NCI-H446 (cell line): ENCODE results near the gene TRIM69.
"Not testable (repeated sequence)": the region's sequence is repeated elsewhere in the genome, so short reads cannot be mapped to it uniquely, and the experiment has no call there.

Experiments
- DNase-seq, 2 experiments: peaks; one replicate each; lab custom pipeline; 2025; lab: John Stamatoyannopoulos, UW

The TRIM69 gene

GRCh38 chr15:44715797-44716334, 20.5 kb upstream of the TRIM69 start:
- DNase-seq, result no peak

GRCh38 chr15:44716983-44717602, 19.2 kb upstream of the TRIM69 start:
- DNase-seq, result no peak

- no peak for DNase-seq
These were observed 18.0 kb upstream of the TRIM69 start for GRCh38 chr15:44718180-44718926.

GRCh38 chr15:44718927-44719292, 17.4 kb upstream of the TRIM69 start:
- DNase-seq, result no peak

- no peak for DNase-seq
These were observed 16.9 kb upstream of the TRIM69 start for GRCh38 chr15:44719293-44719999.

- not testable (repeated sequence) for DNase-seq
These were observed 16.3 kb upstream of the TRIM69 start for GRCh38 chr15:44720000-44720435.

GRCh38 chr15:44720460-44721176, 15.7 kb upstream of the TRIM69 start:
- no peak for DNase-seq

- no peak for DNase-seq
These were observed 14.3 kb upstream of the TRIM69 start for GRCh38 chr15:44722011-44722410.

GRCh38 chr15:44726136-44726535, 10.2 kb upstream of the TRIM69 start:
- no peak for DNase-seq

GRCh38 chr15:44726568-44727484, 9.5 kb upstream of the TRIM69 start:
- DNase-seq, result no peak

- DNase-seq, result no peak
These were observed 8.7 kb upstream of the TRIM69 start for GRCh38 chr15:44727485-44728231.

- not testable (repeated sequence) for DNase-seq
These were observed 8.1 kb upstream of the TRIM69 start for GRCh38 chr15:44728232-44728575.

- DNase-seq, result peak; percentile 85 to 95
These were observed 7.5 kb upstream of the TRIM69 start for GRCh38 chr15:44728576-44729407.

- DNase-seq, result no peak
These were observed 6.8 kb upstream of the TRIM69 start for GRCh38 chr15:44729408-44730127.

GRCh38 chr15:44734839-44735481, 1.4 kb upstream of the TRIM69 start:
- DNase-seq, result no peak

GRCh38 chr15:44735482-44736180, 697 bp upstream of the TRIM69 start:
- DNase-seq, result no peak

GRCh38 chr15:44738340-44738984, 2.1 kb downstream of the TRIM69 start:
- peak; percentile 34 to 61 for DNase-seq
